ENCODE data around the gene PREX1.

The PREX1 gene

DNA sequence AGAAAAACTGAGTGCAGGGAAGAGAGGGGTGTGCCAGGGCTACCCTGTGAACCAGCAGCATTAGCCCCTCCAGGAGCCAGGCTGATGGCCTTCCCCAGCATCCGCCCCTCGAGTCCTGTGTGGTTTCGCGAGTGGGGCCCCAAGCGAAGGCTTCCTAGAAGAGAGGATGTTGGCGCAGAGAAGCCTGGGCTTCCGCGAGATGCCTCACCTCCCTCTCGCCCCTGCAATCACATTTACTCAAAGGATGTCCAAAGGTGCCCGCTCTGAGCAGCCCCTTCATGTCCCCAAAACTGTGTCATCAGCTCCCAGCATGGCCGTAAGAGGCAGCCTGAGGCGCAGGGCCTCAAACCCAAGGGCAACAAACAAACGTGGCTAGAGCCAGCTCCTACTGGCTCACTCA lies 111.7 kb downstream of the PREX1 start:
- Histone ChIP-seq H3K36me3 (ENCODE audit: control insufficient read depth in 1 of 2, insufficient read depth in 2 of 2, low read length in 2 of 2) (no peaks in the 10 kb centered on the region), H3K27ac (ENCODE audit: low read depth, low read length) (no peak overlapping the region), H3K4me1 (ENCODE audit: control insufficient read depth in 1 of 2, insufficient read depth in 2 of 2, low read length in 2 of 2) (peaks cover 30 to 36% of the 10 kb centered on the region in 2 donors), H3K9ac (ENCODE audit: low read depth in 1 of 2, low read length in 2 of 2) (no peak overlapping the region), H3K9me3 (ENCODE audit: control insufficient read depth in 1 of 2, low read length in 2 of 2) (no peaks in the 10 kb centered on the region), H3K4me3 (ENCODE audit: low read depth in 1 of 2, low read length in 2 of 2) (no peak overlapping the region), H3K27me3 (ENCODE audit: control insufficient read depth in 1 of 2, insufficient read depth in 2 of 2, low read length in 2 of 2) (no peaks in the 10 kb centered on the region)

- H3K4me3 ChIP-seq (ENCODE audit: low read depth in 1 of 2, low read length in 2 of 2): no peak overlapping the region
- no peaks in the 10 kb centered on the region for H3K9me3 ChIP-seq (ENCODE audit: control insufficient read depth in 1 of 2, low read length in 2 of 2)
- no peaks in the 10 kb centered on the region for H3K36me3 ChIP-seq (ENCODE audit: control insufficient read depth in 1 of 2, insufficient read depth in 2 of 2, low read length in 2 of 2)
- no peak overlapping the region for H3K27ac ChIP-seq (ENCODE audit: low read depth, low read length)
- H3K27me3 ChIP-seq (ENCODE audit: control insufficient read depth in 1 of 2, insufficient read depth in 2 of 2, low read length in 2 of 2): no peaks in the 10 kb centered on the region
- H3K9ac ChIP-seq (ENCODE audit: low read depth in 1 of 2, low read length in 2 of 2): no peak overlapping the region
- H3K4me1 ChIP-seq (ENCODE audit: control insufficient read depth in 1 of 2, insufficient read depth in 2 of 2, low read length in 2 of 2): peaks cover 18 to 30% of the 10 kb centered on the region in 2 donors
These were observed 113.0 kb downstream of the PREX1 start for GRCh38 chr20:48714764-48715163.

DNA sequence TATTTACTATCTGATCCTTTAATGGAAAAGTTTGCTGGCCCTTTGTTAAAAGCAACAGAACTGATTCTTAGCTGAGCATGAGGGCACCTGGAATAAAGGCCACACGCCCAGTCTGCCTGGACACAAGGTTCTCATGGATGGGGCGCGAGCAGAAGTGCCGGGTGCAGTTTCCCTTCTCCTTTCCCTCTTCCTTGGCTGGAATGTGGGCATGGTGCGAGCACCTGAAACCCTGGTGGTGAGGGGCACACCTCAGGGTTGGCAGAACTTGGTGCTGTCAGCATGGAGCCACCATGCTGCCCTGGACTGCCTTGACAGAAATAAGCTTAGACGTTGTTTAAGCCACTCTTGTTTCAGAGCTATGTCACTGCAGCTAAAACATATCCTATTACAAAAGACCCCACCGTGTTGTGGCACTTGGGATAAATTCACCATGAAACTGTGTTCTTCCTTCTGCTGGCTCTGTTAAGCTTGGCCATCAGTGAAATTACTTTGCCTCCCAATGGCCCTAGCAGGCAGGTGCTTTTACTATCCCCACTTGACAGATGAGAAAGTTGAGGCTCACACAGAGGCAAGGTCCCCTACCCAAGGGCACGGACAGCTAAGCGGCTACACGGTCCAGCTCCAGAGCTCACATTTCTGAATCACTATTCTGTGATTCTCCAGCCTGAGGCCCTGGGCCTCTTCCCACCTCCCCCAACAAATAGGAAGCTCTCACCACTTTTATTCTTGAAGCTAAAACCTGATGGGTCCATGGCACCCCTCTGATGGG lies 115.9 kb downstream of the PREX1 start:
- Histone ChIP-seq H3K27ac (ENCODE audit: low read depth, low read length) (no peak overlapping the region), H3K4me3 (ENCODE audit: low read depth in 1 of 2, low read length in 2 of 2) (no peak overlapping the region)

DNA sequence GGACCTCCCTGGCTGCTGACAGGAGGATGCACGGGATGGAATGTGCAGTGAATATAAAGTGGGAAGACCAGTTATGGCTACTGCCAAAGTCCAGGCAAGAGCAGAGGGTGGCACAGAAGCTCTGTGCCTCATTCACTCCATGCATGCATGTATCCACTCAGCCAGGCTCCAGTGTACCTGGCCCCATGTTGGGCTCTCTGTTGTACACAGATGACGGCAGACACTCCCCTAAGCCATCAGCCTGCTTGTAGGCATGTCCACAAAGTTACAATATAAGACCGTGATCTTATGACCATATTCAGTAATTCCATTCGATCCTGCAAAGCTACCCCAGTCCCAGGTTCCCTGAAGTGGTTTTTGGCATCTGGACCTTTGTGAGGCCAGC lies 116.8 kb downstream of the PREX1 start:
- Histone ChIP-seq H3K27ac (ENCODE audit: low read depth, low read length) (no peak overlapping the region), H3K9me3 (ENCODE audit: control insufficient read depth in 1 of 2, low read length in 2 of 2) (no peaks in the 10 kb centered on the region), H3K27me3 (ENCODE audit: control insufficient read depth in 1 of 2, insufficient read depth in 2 of 2, low read length in 2 of 2) (no peaks in the 10 kb centered on the region), H3K4me1 (ENCODE audit: control insufficient read depth in 1 of 2, insufficient read depth in 2 of 2, low read length in 2 of 2) (peaks cover 6% of the 10 kb centered on the region in 2 donors), H3K36me3 (ENCODE audit: control insufficient read depth in 1 of 2, insufficient read depth in 2 of 2, low read length in 2 of 2) (no peaks in the 10 kb centered on the region), H3K9ac (ENCODE audit: low read depth in 1 of 2, low read length in 2 of 2) (no peak overlapping the region), H3K4me3 (ENCODE audit: low read depth in 1 of 2, low read length in 2 of 2) (no peak overlapping the region)

More for the DNA sequence above, 115.9 kb downstream of the PREX1 start:
- Histone ChIP-seq H3K36me3 (ENCODE audit: control insufficient read depth in 1 of 2, insufficient read depth in 2 of 2, low read length in 2 of 2) (no peaks in the 10 kb centered on the region), H3K9ac (ENCODE audit: low read depth in 1 of 2, low read length in 2 of 2) (no peak overlapping the region), H3K4me1 (ENCODE audit: control insufficient read depth in 1 of 2, insufficient read depth in 2 of 2, low read length in 2 of 2) (peaks cover 7 to 12% of the 10 kb centered on the region in 2 donors), H3K9me3 (ENCODE audit: control insufficient read depth in 1 of 2, low read length in 2 of 2) (no peaks in the 10 kb centered on the region), H3K27me3 (ENCODE audit: control insufficient read depth in 1 of 2, insufficient read depth in 2 of 2, low read length in 2 of 2) (no peaks in the 10 kb centered on the region)

GRCh38 chr20:48710341-48711043 lies 117.3 kb downstream of the PREX1 start:
- Histone ChIP-seq H3K9me3 (ENCODE audit: control insufficient read depth in 1 of 2, low read length in 2 of 2) (no peaks in the 10 kb centered on the region), H3K27me3 (ENCODE audit: control insufficient read depth in 1 of 2, insufficient read depth in 2 of 2, low read length in 2 of 2) (no peaks in the 10 kb centered on the region), H3K4me3 (ENCODE audit: low read depth in 1 of 2, low read length in 2 of 2) (no peak overlapping the region), H3K9ac (ENCODE audit: low read depth in 1 of 2, low read length in 2 of 2) (no peak overlapping the region), H3K36me3 (ENCODE audit: control insufficient read depth in 1 of 2, insufficient read depth in 2 of 2, low read length in 2 of 2) (no peaks in the 10 kb centered on the region), H3K4me1 (ENCODE audit: control insufficient read depth in 1 of 2, insufficient read depth in 2 of 2, low read length in 2 of 2) (peaks cover 6% of the 10 kb centered on the region in 2 donors), H3K27ac (ENCODE audit: low read depth, low read length) (no peak overlapping the region)

GRCh38 chr20:48709744-48710143 lies 118.1 kb downstream of the PREX1 start:
- Histone ChIP-seq H3K36me3 (ENCODE audit: control insufficient read depth in 1 of 2, insufficient read depth in 2 of 2, low read length in 2 of 2) (no peaks in the 10 kb centered on the region), H3K4me3 (ENCODE audit: low read depth in 1 of 2, low read length in 2 of 2) (no peak overlapping the region), H3K9ac (ENCODE audit: low read depth in 1 of 2, low read length in 2 of 2) (no peak overlapping the region), H3K27me3 (ENCODE audit: control insufficient read depth in 1 of 2, insufficient read depth in 2 of 2, low read length in 2 of 2) (no peaks in the 10 kb centered on the region), H3K27ac (ENCODE audit: low read depth, low read length) (no peak overlapping the region), H3K9me3 (ENCODE audit: control insufficient read depth in 1 of 2, low read length in 2 of 2) (no peaks in the 10 kb centered on the region), H3K4me1 (ENCODE audit: control insufficient read depth in 1 of 2, insufficient read depth in 2 of 2, low read length in 2 of 2) (peaks cover 6% of the 10 kb centered on the region in 2 donors)

DNA sequence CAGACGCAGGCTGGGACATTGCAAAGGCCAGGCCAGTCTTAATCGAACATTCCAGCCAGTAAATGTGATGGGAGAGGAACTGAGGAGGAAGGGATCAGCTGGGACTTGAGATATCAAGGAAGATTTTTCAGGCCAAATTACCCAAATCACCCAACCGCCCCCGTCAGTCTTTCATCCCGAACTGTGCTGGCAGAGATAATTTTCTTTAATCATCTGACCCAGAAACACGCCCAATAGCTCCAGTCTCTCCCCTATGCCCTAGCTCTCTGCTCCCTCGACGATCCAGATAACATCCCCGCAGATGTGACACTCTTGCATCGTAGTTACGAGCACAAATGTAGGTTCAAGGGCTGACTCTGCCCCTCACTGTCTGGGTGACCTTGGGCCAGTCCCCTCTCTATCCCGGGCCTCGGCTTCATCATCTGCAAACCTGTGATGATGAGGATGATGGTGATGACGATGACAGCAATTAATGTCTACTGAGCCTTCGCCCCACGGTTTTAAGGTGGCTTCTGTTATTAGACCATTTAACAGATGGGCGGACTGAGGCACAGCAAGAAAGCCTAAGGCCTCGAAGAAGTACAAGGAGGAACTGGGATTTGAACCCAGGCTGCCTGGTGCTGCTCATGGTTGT lies 118.6 kb downstream of the PREX1 start:
- no peaks in the 10 kb centered on the region for H3K9me3 ChIP-seq (ENCODE audit: control insufficient read depth in 1 of 2, low read length in 2 of 2)
- H3K9ac ChIP-seq (ENCODE audit: low read depth in 1 of 2, low read length in 2 of 2): no peak overlapping the region
- no peak overlapping the region for H3K27ac ChIP-seq (ENCODE audit: low read depth, low read length)
- no peak overlapping the region for H3K4me3 ChIP-seq (ENCODE audit: low read depth in 1 of 2, low read length in 2 of 2)
- no peaks in the 10 kb centered on the region for H3K27me3 ChIP-seq (ENCODE audit: control insufficient read depth in 1 of 2, insufficient read depth in 2 of 2, low read length in 2 of 2)
- H3K36me3 ChIP-seq (ENCODE audit: control insufficient read depth in 1 of 2, insufficient read depth in 2 of 2, low read length in 2 of 2): no peaks in the 10 kb centered on the region
- peaks cover 6% of the 10 kb centered on the region in 2 donors for H3K4me1 ChIP-seq (ENCODE audit: control insufficient read depth in 1 of 2, insufficient read depth in 2 of 2, low read length in 2 of 2)

- H3K9me3 ChIP-seq (ENCODE audit: control insufficient read depth in 1 of 2, low read length in 2 of 2): no peaks in the 10 kb centered on the region
- H3K27ac ChIP-seq (ENCODE audit: low read depth, low read length): no peak overlapping the region
- no peak overlapping the region for H3K4me3 ChIP-seq (ENCODE audit: low read depth in 1 of 2, low read length in 2 of 2)
- peaks cover 6% of the 10 kb centered on the region in 2 donors for H3K4me1 ChIP-seq (ENCODE audit: control insufficient read depth in 1 of 2, insufficient read depth in 2 of 2, low read length in 2 of 2)
- H3K36me3 ChIP-seq (ENCODE audit: control insufficient read depth in 1 of 2, insufficient read depth in 2 of 2, low read length in 2 of 2): no peaks in the 10 kb centered on the region
- H3K27me3 ChIP-seq (ENCODE audit: control insufficient read depth in 1 of 2, insufficient read depth in 2 of 2, low read length in 2 of 2): no peaks in the 10 kb centered on the region
- H3K9ac ChIP-seq (ENCODE audit: low read depth in 1 of 2, low read length in 2 of 2): no peak overlapping the region
These were observed 119.2 kb downstream of the PREX1 start for GRCh38 chr20:48708630-48709029.

DNA sequence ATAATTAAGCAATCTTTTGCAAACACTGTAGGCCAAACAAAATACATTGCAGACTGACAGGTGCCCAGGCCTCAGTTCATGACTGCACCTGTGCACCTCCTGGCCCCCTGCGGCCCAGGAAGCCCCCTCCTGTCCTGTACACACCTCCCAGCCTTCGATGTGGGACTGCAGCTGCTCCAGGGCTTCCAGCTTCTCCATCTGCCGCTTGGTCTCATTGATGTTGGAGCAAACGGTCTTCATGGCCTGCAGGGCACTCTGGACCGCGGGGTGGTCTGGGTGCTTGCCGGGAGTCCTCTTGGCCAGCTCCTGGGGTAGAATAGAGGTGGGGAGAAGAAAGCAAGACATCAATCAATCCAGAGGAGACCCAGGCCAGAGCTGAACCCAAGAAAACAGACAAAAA lies 119.7 kb downstream of the PREX1 start:
- H3K9me3 ChIP-seq (ENCODE audit: control insufficient read depth in 1 of 2, low read length in 2 of 2): no peaks in the 10 kb centered on the region
- H3K4me3 ChIP-seq (ENCODE audit: low read depth in 1 of 2, low read length in 2 of 2): no peak overlapping the region
- H3K36me3 ChIP-seq (ENCODE audit: control insufficient read depth in 1 of 2, insufficient read depth in 2 of 2, low read length in 2 of 2): no peaks in the 10 kb centered on the region
- H3K9ac ChIP-seq (ENCODE audit: low read depth in 1 of 2, low read length in 2 of 2): no peak overlapping the region
- peaks cover 6% of the 10 kb centered on the region in 2 donors for H3K4me1 ChIP-seq (ENCODE audit: control insufficient read depth in 1 of 2, insufficient read depth in 2 of 2, low read length in 2 of 2)
- no peak overlapping the region for H3K27ac ChIP-seq (ENCODE audit: low read depth, low read length)
- no peaks in the 10 kb centered on the region for H3K27me3 ChIP-seq (ENCODE audit: control insufficient read depth in 1 of 2, insufficient read depth in 2 of 2, low read length in 2 of 2)

GRCh38 chr20:48706710-48707365 lies 121.0 kb downstream of the PREX1 start:
- Histone ChIP-seq H3K4me1 (ENCODE audit: control insufficient read depth in 1 of 2, insufficient read depth in 2 of 2, low read length in 2 of 2) (peaks cover 3 to 6% of the 10 kb centered on the region in 2 donors), H3K9ac (ENCODE audit: low read depth in 1 of 2, low read length in 2 of 2) (no peak overlapping the region), H3K36me3 (ENCODE audit: control insufficient read depth in 1 of 2, insufficient read depth in 2 of 2, low read length in 2 of 2) (no peaks in the 10 kb centered on the region), H3K27me3 (ENCODE audit: control insufficient read depth in 1 of 2, insufficient read depth in 2 of 2, low read length in 2 of 2) (no peaks in the 10 kb centered on the region), H3K27ac (ENCODE audit: low read depth, low read length) (no peak overlapping the region), H3K4me3 (ENCODE audit: low read depth in 1 of 2, low read length in 2 of 2) (no peak overlapping the region), H3K9me3 (ENCODE audit: control insufficient read depth in 1 of 2, low read length in 2 of 2) (no peaks in the 10 kb centered on the region)
